Effector memory CD8-positive, alpha-beta T cell (primary cell): ENCODE results near the gene MPP1.
A peak's percentile ranks its signal among the peaks of the same experiment; 100 is the strongest.
"Not testable (repeated sequence)": the region's sequence is repeated elsewhere in the genome, so short reads cannot be mapped to it uniquely, and the experiment has no call there.

Source experiments
- ATAC-seq: fragments of 150-1000 bp; cut with Tn5 transposase; replicated peaks from 2 replicates; pipeline ENCODE4 v1.10.0; 2021; ENCODE audit warnings: mild to moderate bottlenecking, moderate library complexity
- DNase-seq, 3 experiments: peaks; one replicate each; pipeline ENCODE4 v3.0.0; 2021
- H3K27ac Mint-ChIP-seq, 2 donors: one replicate each; pipeline ENCODE4 v1.8.0; 2022; ENCODE audit warnings: mild to moderate bottlenecking in 2 of 2, mixed read lengths in 2 of 2, moderate library complexity in 2 of 2
- H3K27me3 Mint-ChIP-seq, 2 donors: one replicate each; pipeline ENCODE4 v1.8.0; 2022; ENCODE audit warnings: mixed read lengths in 2 of 2
- H3K36me3 Mint-ChIP-seq: one replicate; pipeline ENCODE4 v1.8.0; 2022; ENCODE audit warnings: mild to moderate bottlenecking, moderate library complexity, mixed read lengths; ENCODE audit not compliant: insufficient read depth
- H3K4me1 Mint-ChIP-seq, 2 donors: one replicate each; pipeline ENCODE4 v1.8.0; 2022; ENCODE audit warnings: low read depth in 2 of 2, mixed read lengths in 2 of 2
- H3K4me3 Mint-ChIP-seq, 2 donors: one replicate each; pipeline ENCODE4 v1.8.0; 2022; ENCODE audit warnings: mild to moderate bottlenecking in 2 of 2, mixed read lengths in 2 of 2, moderate library complexity in 2 of 2
- H3K9me3 Mint-ChIP-seq, 2 donors: one replicate each; pipeline ENCODE4 v1.8.0; 2022; ENCODE audit warnings: mixed read lengths in 2 of 2
- total RNA-seq, 9 experiments: gene quantifications; one replicate each; lab custom pipeline; 2026; lab: John Stamatoyannopoulos, UW

Gene MPP1
- total RNA-seq, result 1.8 to 14.8 (median 6.3) reads per million in 9 experiments

- peak within 1 kb of the TSS in 1 of 2 donors; percentile 81 for H3K27ac Mint-ChIP-seq
- no peaks in the 10 kb centered on the region for H3K27me3 Mint-ChIP-seq
- peaks cover 3% of the 10 kb centered on the region for H3K36me3 Mint-ChIP-seq
- H3K4me1 Mint-ChIP-seq, result peaks cover 6 to 11% of the 10 kb centered on the region in 2 donors
- peak within 1 kb of the TSS; percentile 82 to 84 for H3K4me3 Mint-ChIP-seq
- DNase-seq, result peak; percentile 67 to 78 (median 78)
- peak; percentile 98 for ATAC-seq
- H3K9me3 Mint-ChIP-seq, result no peaks in the 10 kb centered on the region
Observed at GRCh38 chrX:154804957-154805695, at the start of gene MPP1. TSS of gene MPP1 (minus strand) at chrX:154805485. CDS start at chrX:154805373, 112 bp downstream.

- Mint-ChIP-seq H3K4me1 (no peaks in the 10 kb centered on the region), H3K27ac (no peak overlapping the region), H3K9me3 (no peaks in the 10 kb centered on the region), H3K27me3 (no peaks in the 10 kb centered on the region), H3K4me3 (no peak overlapping the region), H3K36me3 (no peaks in the 10 kb centered on the region)
- no peak for ATAC-seq
- DNase-seq, result no peak
Observed at GRCh38 chrX:154850957-154851611, 45.8 kb upstream of the MPP1 start.

GRCh38 chrX:154840856-154841255, 35.6 kb upstream of the MPP1 start:
- DNase-seq (peak in 1 of 3 experiments; percentile 0), ATAC-seq (peak; percentile 67)
- Mint-ChIP-seq H3K27me3 (no peaks in the 10 kb centered on the region), H3K4me1 (no peaks in the 10 kb centered on the region), H3K4me3 (no peak overlapping the region), H3K9me3 (no peaks in the 10 kb centered on the region), H3K36me3 (no peaks in the 10 kb centered on the region), H3K27ac (no peak overlapping the region)

- H3K27me3 Mint-ChIP-seq, result peaks cover 0 to 6% of the 10 kb centered on the region in 2 donors
- H3K27ac Mint-ChIP-seq, result no peak overlapping the region
Observed at GRCh38 chrX:154836163-154836562, 30.9 kb upstream of the MPP1 start.

GRCh38 chrX:154834562-154834961, 29.3 kb upstream of the MPP1 start, which contains the start of gene SMIM9:
TSS of gene SMIM9 (minus strand) at chrX:154834662. CDS start at chrX:154830856, 3,806 bp downstream.
- H3K27me3 Mint-ChIP-seq, result peaks cover 0 to 6% of the 10 kb centered on the region in 2 donors
- H3K27ac Mint-ChIP-seq, result no peak within 1 kb of the TSS
- peaks cover 1 to 4% of the 10 kb centered on the region in 2 donors for H3K4me1 Mint-ChIP-seq
- no peak for DNase-seq
- no peak within 1 kb of the TSS for H3K4me3 Mint-ChIP-seq
- H3K36me3 Mint-ChIP-seq, result no peaks in the 10 kb centered on the region
- no peaks in the 10 kb centered on the region for H3K9me3 Mint-ChIP-seq
- ATAC-seq, result no peak

More at GRCh38 chrX:154836163-154836562, 30.9 kb upstream of the MPP1 start:
- no peaks in the 10 kb centered on the region for H3K4me1 Mint-ChIP-seq
- H3K36me3 Mint-ChIP-seq, result no peaks in the 10 kb centered on the region
- H3K9me3 Mint-ChIP-seq, result no peaks in the 10 kb centered on the region
- H3K4me3 Mint-ChIP-seq, result no peak overlapping the region
- DNase-seq (no peak), ATAC-seq (no peak)

- Mint-ChIP-seq H3K36me3 (no peaks in the 10 kb centered on the region), H3K27ac (no peak overlapping the region), H3K27me3 (peaks cover 0 to 6% of the 10 kb centered on the region in 2 donors), H3K4me3 (no peak overlapping the region), H3K4me1 (peaks cover 4% of the 10 kb centered on the region in 2 donors), H3K9me3 (no peaks in the 10 kb centered on the region)
- DNase-seq (no peak), ATAC-seq (no peak)
Observed at GRCh38 chrX:154833746-154834274, 28.5 kb upstream of the MPP1 start.

- Mint-ChIP-seq H3K4me1 (peaks cover 4 to 6% of the 10 kb centered on the region in 2 donors), H3K9me3 (no peaks in the 10 kb centered on the region), H3K36me3 (no peaks in the 10 kb centered on the region), H3K27ac (peak overlapping the region in 1 of 2 donors; percentile 28), H3K4me3 (no peak overlapping the region), H3K27me3 (peaks cover 0 to 6% of the 10 kb centered on the region in 2 donors)
- no peak for DNase-seq
- no peak for ATAC-seq
Observed at GRCh38 chrX:154829926-154830442, 24.7 kb upstream of the MPP1 start.

GRCh38 chrX:154829134-154829533, 23.8 kb upstream of the MPP1 start:
- no peaks in the 10 kb centered on the region for H3K36me3 Mint-ChIP-seq
- H3K9me3 Mint-ChIP-seq, result no peaks in the 10 kb centered on the region
- peaks cover 4 to 6% of the 10 kb centered on the region in 2 donors for H3K4me1 Mint-ChIP-seq
- peaks cover 0 to 6% of the 10 kb centered on the region in 2 donors for H3K27me3 Mint-ChIP-seq
- peak overlapping the region in 1 of 2 donors; percentile 30 for H3K27ac Mint-ChIP-seq
- DNase-seq (no peak), ATAC-seq (no peak)
- no peak overlapping the region for H3K4me3 Mint-ChIP-seq

- DNase-seq, result no peak
- no peaks in the 10 kb centered on the region for H3K9me3 Mint-ChIP-seq
- H3K27ac Mint-ChIP-seq, result peak overlapping the region in 1 of 2 donors; percentile 30
- peak overlapping the region in 1 of 2 donors; percentile 21 for H3K4me3 Mint-ChIP-seq
- peaks cover 4 to 6% of the 10 kb centered on the region in 2 donors for H3K4me1 Mint-ChIP-seq
- H3K27me3 Mint-ChIP-seq, result peaks cover 0 to 6% of the 10 kb centered on the region in 2 donors
- no peak for ATAC-seq
- no peaks in the 10 kb centered on the region for H3K36me3 Mint-ChIP-seq
Observed at GRCh38 chrX:154828016-154828408, 22.7 kb upstream of the MPP1 start.

GRCh38 chrX:154827194-154828015, 22.1 kb upstream of the MPP1 start:
- peak overlapping the region in 1 of 2 donors; percentile 67 for H3K27ac Mint-ChIP-seq
- peak overlapping the region in 1 of 2 donors; percentile 21 for H3K4me3 Mint-ChIP-seq
- ATAC-seq (peak; percentile 35), DNase-seq (no peak)
- peaks cover 0 to 6% of the 10 kb centered on the region in 2 donors for H3K27me3 Mint-ChIP-seq
- H3K9me3 Mint-ChIP-seq, result no peaks in the 10 kb centered on the region
- H3K36me3 Mint-ChIP-seq, result no peaks in the 10 kb centered on the region
- peaks cover 4 to 6% of the 10 kb centered on the region in 2 donors for H3K4me1 Mint-ChIP-seq

- not testable (repeated sequence) for DNase-seq, H3K36me3 Mint-ChIP-seq, H3K27me3 Mint-ChIP-seq, H3K4me3 Mint-ChIP-seq, ATAC-seq, H3K9me3 Mint-ChIP-seq, H3K4me1 Mint-ChIP-seq, H3K27ac Mint-ChIP-seq
Observed at GRCh38 chrX:154825586-154825985, 20.3 kb upstream of the MPP1 start.

GRCh38 chrX:154824638-154825037, 19.4 kb upstream of the MPP1 start:
- Mint-ChIP-seq H3K27ac (no peak overlapping the region), H3K36me3 (no peaks in the 10 kb centered on the region), H3K9me3 (no peaks in the 10 kb centered on the region), H3K4me1 (peaks cover under 1 to 5% of the 10 kb centered on the region in 2 donors), H3K27me3 (no peaks in the 10 kb centered on the region), H3K4me3 (no peak overlapping the region)
- DNase-seq (no peak), ATAC-seq (no peak)

GRCh38 chrX:154822029-154822428, 16.7 kb upstream of the MPP1 start:
- Mint-ChIP-seq H3K9me3 (no peaks in the 10 kb centered on the region), H3K27me3 (no peaks in the 10 kb centered on the region), H3K27ac (no peak overlapping the region), H3K4me1 (peaks cover 0 to 3% of the 10 kb centered on the region in 2 donors), H3K36me3 (no peaks in the 10 kb centered on the region), H3K4me3 (no peak overlapping the region)
- no peak for ATAC-seq
- no peak for DNase-seq
